NT2/D1 (cell line): ENCODE results near the gene MIA2.

ENCODE experiments used
- SUZ12 ChIP-seq: IDR thresholded peaks from 2 replicates; pipeline ENCODE4 v1.6.1; 2011; ENCODE audit not compliant: insufficient read length, insufficient read depth; ENCODE audit errors: extremely low read depth
- ZNF274 ChIP-seq: IDR thresholded peaks from 2 replicates; pipeline ENCODE4 v1.6.1; 2011; ENCODE audit warnings: mild to moderate bottlenecking, low read depth, low read length

DNA sequence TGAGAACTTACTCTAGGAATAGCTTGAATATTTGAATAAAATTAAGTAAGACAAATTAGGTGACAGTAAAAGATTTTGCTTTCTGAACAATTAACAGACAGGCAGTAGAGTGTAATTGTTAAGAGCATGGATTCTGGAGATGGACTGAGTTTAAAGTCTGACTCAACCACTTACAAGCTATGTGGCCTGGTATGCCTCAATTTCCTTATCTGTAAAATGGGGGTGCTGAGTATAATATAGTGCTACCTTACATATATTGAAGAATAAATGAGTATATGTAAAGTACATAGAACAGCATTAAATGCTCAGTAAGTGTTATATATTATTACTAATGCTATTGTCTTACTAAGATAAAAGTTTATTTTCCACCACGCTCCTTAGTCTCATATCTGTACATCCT lies 7.1 kb downstream of the MIA2 start:
- TF ChIP-seq SUZ12 (no peak), ZNF274 (no peak)
